ENCODE data around the gene RUNX3. TPM values are rescaled to one million over a fixed set of nuclear protein-coding genes. Genes with fewer than 3 reads are reported as not detected.
A peak's percentile ranks its signal among the peaks of the same experiment; 100 is the strongest.

Gene RUNX3
- polyA plus RNA-seq, 1 donor (not counting 4 experiments of a cell fraction or from before 2014, with no cell fraction given) = not detected

DNA sequence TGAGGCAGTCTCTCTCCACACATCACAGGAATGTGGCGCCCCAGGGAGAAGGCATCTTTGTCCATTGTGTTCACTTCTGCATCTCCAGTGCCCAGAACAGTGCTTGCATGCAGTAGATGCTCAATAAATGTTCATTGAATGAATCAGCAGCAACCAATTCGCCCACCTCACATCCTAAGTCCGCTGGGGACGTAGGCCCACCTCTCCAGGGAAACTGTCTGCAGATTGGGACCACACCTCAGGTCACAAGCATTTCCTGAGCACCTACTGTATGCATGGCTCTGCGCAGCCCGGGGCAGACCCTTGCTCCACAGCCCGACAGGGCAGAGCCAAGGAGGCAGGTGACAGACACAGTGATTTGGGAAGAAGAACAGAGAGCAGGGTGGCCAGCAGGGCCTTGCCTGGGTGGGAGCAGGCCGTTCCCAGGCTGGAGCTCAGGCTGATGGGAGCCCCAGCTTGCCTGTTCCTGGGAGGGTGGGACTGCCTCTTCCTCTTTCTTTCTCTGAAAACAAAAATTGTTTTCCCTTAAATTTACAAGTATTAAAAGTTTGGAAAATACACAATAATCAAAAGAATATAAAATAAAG lies 25.8 kb upstream of the RUNX3 start:
- no peak overlapping the region for H2AFZ ChIP-seq (ENCODE audit: control insufficient read depth, low read length)

DNA sequence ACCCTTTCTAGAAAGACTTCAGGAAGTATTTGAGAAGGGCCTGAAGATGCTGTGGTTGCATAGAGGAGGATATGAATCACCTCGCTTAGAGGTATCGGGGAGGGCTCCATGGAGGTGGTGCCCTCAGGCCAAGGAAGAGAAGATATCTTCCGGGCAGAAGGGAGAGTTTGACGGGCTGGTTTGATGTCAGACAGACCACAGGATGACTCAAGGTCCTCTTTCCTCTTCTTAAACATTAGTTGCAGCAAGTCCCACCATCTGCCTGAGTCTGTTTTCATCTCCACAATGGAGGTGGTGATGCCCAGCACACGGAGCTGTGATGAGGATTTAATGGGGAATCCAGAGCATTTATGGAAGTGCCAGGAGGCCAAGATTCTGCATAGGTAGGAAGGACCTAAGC lies 25.1 kb upstream of the RUNX3 start:
- Histone ChIP-seq H3K4me3 (ENCODE audit: control insufficient read depth in 2 of 3, extremely low read depth in 1 of 3, insufficient read depth in 2 of 3, low read depth in 1 of 3, low read length in 3 of 3) (no peak overlapping the region), H3K27ac (ENCODE audit: control insufficient read depth, insufficient read depth, low read length) (peak overlapping the region; percentile 45), H2AFZ (ENCODE audit: control insufficient read depth, low read length) (no peak overlapping the region), H3K36me3 (ENCODE audit: control insufficient read depth in 2 of 2, extremely low read depth in 1 of 2, insufficient read depth in 2 of 2, low read length in 2 of 2) (no peaks in the 10 kb centered on the region), H3K27me3 (ENCODE audit: control insufficient read depth, extremely low read depth, insufficient read depth, low read length) (no peaks in the 10 kb centered on the region), H4K20me1 (ENCODE audit: control insufficient read depth, extremely low read depth, insufficient read depth, low read length) (no peaks in the 10 kb centered on the region), H3K79me2 (ENCODE audit: control insufficient read depth, insufficient read depth, low read length) (no peaks in the 10 kb centered on the region), H3K4me1 (ENCODE audit: control insufficient read depth, extremely low read depth, insufficient read depth, low read length) (peaks cover 41% of the 10 kb centered on the region), H3K4me2 (ENCODE audit: control insufficient read depth, extremely low read depth, insufficient read depth, low read depth, low read length) (peak overlapping the region; percentile 62), H3K9ac (ENCODE audit: control insufficient read depth, extremely low read depth, insufficient read depth, low read length) (no peak overlapping the region), H3K9me3 (ENCODE audit: control insufficient read depth, low read depth, low read length) (no peaks in the 10 kb centered on the region), H3K9me1 (ENCODE audit: control insufficient read depth, extremely low read depth, insufficient read depth, low read length) (no peaks in the 10 kb centered on the region)
- DNase-seq (ENCODE audit: low read depth, low spot score) (peak; percentile 98), FAIRE-seq (peak; percentile 98)
- dilution Hi-C loops (cut with MboI; ENCODE audit: extremely low pct_ligation_motif_present, low sequenced_read_pairs) = no loop called here
- TF ChIP-seq, protein P1, sequence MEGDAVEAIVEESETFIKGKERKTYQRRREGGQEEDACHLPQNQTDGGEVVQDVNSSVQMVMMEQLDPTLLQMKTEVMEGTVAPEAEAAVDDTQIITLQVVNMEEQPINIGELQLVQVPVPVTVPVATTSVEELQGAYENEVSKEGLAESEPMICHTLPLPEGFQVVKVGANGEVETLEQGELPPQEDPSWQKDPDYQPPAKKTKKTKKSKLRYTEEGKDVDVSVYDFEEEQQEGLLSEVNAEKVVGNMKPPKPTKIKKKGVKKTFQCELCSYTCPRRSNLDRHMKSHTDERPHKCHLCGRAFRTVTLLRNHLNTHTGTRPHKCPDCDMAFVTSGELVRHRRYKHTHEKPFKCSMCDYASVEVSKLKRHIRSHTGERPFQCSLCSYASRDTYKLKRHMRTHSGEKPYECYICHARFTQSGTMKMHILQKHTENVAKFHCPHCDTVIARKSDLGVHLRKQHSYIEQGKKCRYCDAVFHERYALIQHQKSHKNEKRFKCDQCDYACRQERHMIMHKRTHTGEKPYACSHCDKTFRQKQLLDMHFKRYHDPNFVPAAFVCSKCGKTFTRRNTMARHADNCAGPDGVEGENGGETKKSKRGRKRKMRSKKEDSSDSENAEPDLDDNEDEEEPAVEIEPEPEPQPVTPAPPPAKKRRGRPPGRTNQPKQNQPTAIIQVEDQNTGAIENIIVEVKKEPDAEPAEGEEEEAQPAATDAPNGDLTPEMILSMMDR (optimal IDR thresholded peaks at IDR 0.05 in 1 of 3, IDR thresholded peaks at IDR 0.05 in 1 of 3, conservative IDR thresholded peaks at IDR 0.05 in 1 of 3; ENCODE audit: extremely low read depth in 1 of 3, insufficient read depth in 2 of 3, low read length in 3 of 3) = no peak
- no peak for TF ChIP-seq EZH2 (IDR thresholded peaks at IDR 0.05; ENCODE audit: low read length)

More for the DNA sequence above, 25.8 kb upstream of the RUNX3 start:
- H3K4me2 ChIP-seq (ENCODE audit: control insufficient read depth, extremely low read depth, insufficient read depth, low read depth, low read length) = peak overlapping the region; percentile 62
- H4K20me1 ChIP-seq (ENCODE audit: control insufficient read depth, extremely low read depth, insufficient read depth, low read length) = no peaks in the 10 kb centered on the region
- no peak overlapping the region for H3K9ac ChIP-seq (ENCODE audit: control insufficient read depth, extremely low read depth, insufficient read depth, low read length)
- no peak for DNase-seq (ENCODE audit: low read depth, low spot score)
- peaks cover 41% of the 10 kb centered on the region for H3K4me1 ChIP-seq (ENCODE audit: control insufficient read depth, extremely low read depth, insufficient read depth, low read length)
- H3K9me3 ChIP-seq (ENCODE audit: control insufficient read depth, low read depth, low read length) = no peaks in the 10 kb centered on the region
- TF ChIP-seq, protein P1 (optimal IDR thresholded peaks at IDR 0.05 in 1 of 3, IDR thresholded peaks at IDR 0.05 in 1 of 3, conservative IDR thresholded peaks at IDR 0.05 in 1 of 3; ENCODE audit: extremely low read depth in 1 of 3, insufficient read depth in 2 of 3, low read length in 3 of 3) = no peak
- TF ChIP-seq EZH2 (IDR thresholded peaks at IDR 0.05; ENCODE audit: low read length) = no peak
- H3K79me2 ChIP-seq (ENCODE audit: control insufficient read depth, insufficient read depth, low read length) = no peaks in the 10 kb centered on the region
- peak overlapping the region; percentile 45 for H3K27ac ChIP-seq (ENCODE audit: control insufficient read depth, insufficient read depth, low read length)
- dilution Hi-C loops (cut with MboI; ENCODE audit: extremely low pct_ligation_motif_present, low sequenced_read_pairs) = no loop called here
- H3K9me1 ChIP-seq (ENCODE audit: control insufficient read depth, extremely low read depth, insufficient read depth, low read length) = no peaks in the 10 kb centered on the region
- no peaks in the 10 kb centered on the region for H3K36me3 ChIP-seq (ENCODE audit: control insufficient read depth in 2 of 2, extremely low read depth in 1 of 2, insufficient read depth in 2 of 2, low read length in 2 of 2)
- no peak overlapping the region for H3K4me3 ChIP-seq (ENCODE audit: control insufficient read depth in 2 of 3, extremely low read depth in 1 of 3, insufficient read depth in 2 of 3, low read depth in 1 of 3, low read length in 3 of 3)
- no peak for FAIRE-seq
- H3K27me3 ChIP-seq (ENCODE audit: control insufficient read depth, extremely low read depth, insufficient read depth, low read length) = peaks cover 4% of the 10 kb centered on the region

Data from keratinocyte (primary cell).